ENCODE data around the gene ADGRV1.

- TF ChIP-seq GATA3 (IDR thresholded peaks at IDR 0.05; ENCODE audit: low read depth, low read length) (no peak), GATA2 (IDR thresholded peaks at IDR 0.05; ENCODE audit: low read depth, low read length) (no peak)
Measured at GRCh38 chr5:90682278-90682677, 123.7 kb downstream of the ADGRV1 start.
